PC-9 (cell line): ENCODE measurements around the gene SMG9.

Experiments used
- EZH2 ChIP-seq: fragments of 200-600 bp; sonication (generic); IDR thresholded peaks from 2 replicates; pipeline ENCODE4 v1.8.0; 2017; ENCODE audit warnings: antibody characterized with exemption, low read depth
- TF ChIP-seq, protein P1 (sequence below): fragments of 200-600 bp; sonication (generic); conservative IDR thresholded peaks from 2 replicates; pipeline ENCODE4 v1.6.1; 2017; ENCODE audit warnings: mixed run types, antibody characterized with exemption, mild to moderate bottlenecking, moderate library complexity

GRCh38 chr19:43749898-43750297 lies 4.9 kb downstream of the SMG9 start:
- TF ChIP-seq EZH2 = no peak
- TF ChIP-seq, protein P1, sequence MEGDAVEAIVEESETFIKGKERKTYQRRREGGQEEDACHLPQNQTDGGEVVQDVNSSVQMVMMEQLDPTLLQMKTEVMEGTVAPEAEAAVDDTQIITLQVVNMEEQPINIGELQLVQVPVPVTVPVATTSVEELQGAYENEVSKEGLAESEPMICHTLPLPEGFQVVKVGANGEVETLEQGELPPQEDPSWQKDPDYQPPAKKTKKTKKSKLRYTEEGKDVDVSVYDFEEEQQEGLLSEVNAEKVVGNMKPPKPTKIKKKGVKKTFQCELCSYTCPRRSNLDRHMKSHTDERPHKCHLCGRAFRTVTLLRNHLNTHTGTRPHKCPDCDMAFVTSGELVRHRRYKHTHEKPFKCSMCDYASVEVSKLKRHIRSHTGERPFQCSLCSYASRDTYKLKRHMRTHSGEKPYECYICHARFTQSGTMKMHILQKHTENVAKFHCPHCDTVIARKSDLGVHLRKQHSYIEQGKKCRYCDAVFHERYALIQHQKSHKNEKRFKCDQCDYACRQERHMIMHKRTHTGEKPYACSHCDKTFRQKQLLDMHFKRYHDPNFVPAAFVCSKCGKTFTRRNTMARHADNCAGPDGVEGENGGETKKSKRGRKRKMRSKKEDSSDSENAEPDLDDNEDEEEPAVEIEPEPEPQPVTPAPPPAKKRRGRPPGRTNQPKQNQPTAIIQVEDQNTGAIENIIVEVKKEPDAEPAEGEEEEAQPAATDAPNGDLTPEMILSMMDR = no peak
